Lung (tissue), 12 donors: ENCODE measurements around the gene OGN. TPM values are rescaled to one million over a fixed set of nuclear protein-coding genes. Genes with fewer than 3 reads are reported as not detected.

Experiments
- ATAC-seq: fragments of 200-7000 bp; cut with Tn5 transposase; one replicate; pipeline ENCODE4 v1.9.1; 2020; ENCODE audit warnings: moderate number of reproducible peaks; ENCODE audit not compliant: insufficient read depth, low FRiP score
- DNase-seq, 3 donors: peaks; one replicate each; pipeline ENCODE4 v3.0.0-alpha.2; 2013 to 2017
- H3K27ac ChIP-seq, 2 donors: one replicate each; pipeline ENCODE4 v1.5.1; 2013; ENCODE audit warnings: mild to moderate bottlenecking in 2 of 2, moderate library complexity in 2 of 2, control low read depth in 1 of 2, inconsistent platforms in 1 of 2, low read depth in 1 of 2, low read length in 1 of 2
- H3K27me3 ChIP-seq, 3 donors: one replicate each; pipeline ENCODE4 v1.5.1; 2013; ENCODE audit warnings: low read length in 2 of 3; ENCODE audit not compliant: control insufficient read depth in 3 of 3, insufficient read depth in 3 of 3
- H3K36me3 ChIP-seq, 4 donors: one replicate each; pipeline ENCODE4 v1.5.1; 2013; ENCODE audit warnings: low read length in 4 of 4, mild to moderate bottlenecking in 1 of 4, moderate library complexity in 1 of 4; ENCODE audit not compliant: control insufficient read depth in 4 of 4, insufficient read depth in 4 of 4
- H3K4me1 ChIP-seq, 5 donors: one replicate each; pipeline ENCODE4 v1.5.1; 2013; ENCODE audit warnings: low read length in 5 of 5, mild to moderate bottlenecking in 2 of 5, moderate library complexity in 1 of 5; ENCODE audit not compliant: control insufficient read depth in 5 of 5, insufficient read depth in 5 of 5
- H3K4me3 ChIP-seq: one replicate; pipeline ENCODE4 v1.5.1; 2013; ENCODE audit warnings: mild to moderate bottlenecking, control low read depth, moderate library complexity
- H3K9ac ChIP-seq, 2 donors: one replicate each; pipeline ENCODE4 v1.5.1; 2013; ENCODE audit warnings: low read length in 2 of 2, control low read depth in 1 of 2; ENCODE audit not compliant: insufficient read depth in 1 of 2
- H3K9me3 ChIP-seq, 4 donors: one replicate each; pipeline ENCODE4 v1.5.1; 2013; ENCODE audit warnings: low read length in 3 of 4, mild to moderate bottlenecking in 1 of 4, moderate library complexity in 1 of 4; ENCODE audit not compliant: control insufficient read depth in 4 of 4, insufficient read depth in 3 of 4
- CTCF ChIP-seq: IDR thresholded peaks from 2 replicates; pipeline ENCODE4 v1.5.1; 2012; ENCODE audit warnings: mild to moderate bottlenecking; ENCODE audit errors: control extremely low read depth, extremely low read depth
- WGBS, 2 donors: extraction: QIAGEN DNeasy Blood & Tissue Kit; methylation state at CpG; one replicate each; pipeline ENCODE4 v1.1.7; 2013; 5-methylcytosine and 5-hydroxymethylcytosine counted together
- polyA plus RNA-seq, 2 donors: library from polyadenylated mRNA; stranded (reverse); fragments of 200-250 nt; gene quantifications; one replicate each; pipeline ENCODE4 v1.2.1, GENCODE V29; 2013
- total RNA-seq, 2 donors: library from RNA; depleted of rRNA in 1 of 2; stranded (reverse); fragments of >200 nt in 1 of 2; gene quantifications; one replicate each; pipeline ENCODE4 v1.2.1, GENCODE V29; 2014 to 2021
- donor health status: control.
- donor health status: control.
- donor health status: Bipolar disorder and iron deficiency.
- donor health status: healthy.
- donor health status: DM: yes; HTN: yes; CAD: no.

The OGN gene
- total and polyA plus RNA-seq, 4 donors = 0.54 to 145 (median 6.8) TPM

GRCh38 chr9:92435263-92435662 lies 30.9 kb upstream of the OGN start:
- Histone ChIP-seq H3K4me3 (no peak overlapping the region), H3K9ac (no peak overlapping the region), H3K9me3 (no peaks in the 10 kb centered on the region), H3K4me1 (peaks cover 0 to 5% (median 0%) of the 10 kb centered on the region in 5 donors), H3K27me3 (no peaks in the 10 kb centered on the region), H3K36me3 (no peaks in the 10 kb centered on the region), H3K27ac (no peak overlapping the region)
- DNase-seq (no peak), ATAC-seq (no peak)
- WGBS, 2 donors = 35 to 78% methylated on average over 1 of the region's 1 CpG
- TF ChIP-seq CTCF = no peak

GRCh38 chr9:92432972-92433548 lies 28.7 kb upstream of the OGN start:
- Histone ChIP-seq H3K27me3 (no peaks in the 10 kb centered on the region), H3K4me1 (peaks cover 0 to 10% (median 0%) of the 10 kb centered on the region in 5 donors), H3K4me3 (no peak overlapping the region), H3K27ac (no peak overlapping the region), H3K36me3 (no peaks in the 10 kb centered on the region), H3K9ac (no peak overlapping the region), H3K9me3 (no peaks in the 10 kb centered on the region)
- 93 to 96% methylated on average over 5 of the region's 5 CpGs for WGBS, 2 donors
- ATAC-seq = no peak
- DNase-seq = no peak
- no peak for TF ChIP-seq CTCF

GRCh38 chr9:92432350-92432749 lies 28.0 kb upstream of the OGN start:
- no peak overlapping the region for H3K27ac ChIP-seq
- ATAC-seq (no peak), DNase-seq (peak in 2 of 3 donors; percentile 62 to 77)
- 84 to 87% methylated on average over 5 of the region's 5 CpGs for WGBS, 2 donors
- H3K9me3 ChIP-seq = no peaks in the 10 kb centered on the region
- no peak overlapping the region for H3K4me3 ChIP-seq
- no peaks in the 10 kb centered on the region for H3K36me3 ChIP-seq
- no peaks in the 10 kb centered on the region for H3K27me3 ChIP-seq
- peaks cover 0 to 10% (median 0%) of the 10 kb centered on the region in 5 donors for H3K4me1 ChIP-seq
- no peak for TF ChIP-seq CTCF
- H3K9ac ChIP-seq = no peak overlapping the region

GRCh38 chr9:92429836-92430235 lies 25.5 kb upstream of the OGN start:
- ATAC-seq (no peak), DNase-seq (peak in 2 of 3 donors; percentile 31 to 59)
- Histone ChIP-seq H3K36me3 (no peaks in the 10 kb centered on the region), H3K9ac (no peak overlapping the region), H3K27me3 (no peaks in the 10 kb centered on the region), H3K4me3 (no peak overlapping the region), H3K27ac (no peak overlapping the region), H3K4me1 (peaks cover 0 to 27% (median 9%) of the 10 kb centered on the region in 5 donors), H3K9me3 (no peaks in the 10 kb centered on the region)
- WGBS, 2 donors = 69 to 71% methylated on average over 2 of the region's 2 CpGs
- TF ChIP-seq CTCF = no peak
